Stimulated activated CD4-positive, alpha-beta T cell treated with anti-CD3 and anti-CD28 coated beads, TNF-alpha, amount 100 ng/mL, for 4 hours (primary cell): ENCODE data around the gene HAPLN3.

ENCODE experiments used
- DNase-seq, 3 experiments: peaks; one replicate each; pipeline ENCODE4 v3.0.0-alpha.2; 2020; ENCODE audit warnings: low read depth in 3 of 3

Gene HAPLN3

GRCh38 chr15:88863412-88863811 is 31.9 kb downstream of the HAPLN3 start:
- DNase-seq = no peak

GRCh38 chr15:88860212-88860611 is 35.1 kb downstream of the HAPLN3 start:
- DNase-seq = no peak

GRCh38 chr15:88859550-88859949 is 35.8 kb downstream of the HAPLN3 start:
- DNase-seq = no peak

GRCh38 chr15:88858934-88859333 is 36.4 kb downstream of the HAPLN3 start:
- DNase-seq = no peak

- no peak for DNase-seq
Measured at GRCh38 chr15:88852476-88852875, 42.9 kb downstream of the HAPLN3 start.

GRCh38 chr15:88849376-88850072 is 45.8 kb downstream of the HAPLN3 start:
- no peak for DNase-seq

GRCh38 chr15:88848203-88848602 is 47.1 kb downstream of the HAPLN3 start:
- no peak for DNase-seq

- no peak for DNase-seq
Measured at GRCh38 chr15:88847144-88847543, 48.2 kb downstream of the HAPLN3 start.

- DNase-seq = no peak
Measured at GRCh38 chr15:88845616-88846015, 49.7 kb downstream of the HAPLN3 start.

- DNase-seq = no peak
Measured at GRCh38 chr15:88844749-88845386, 50.5 kb downstream of the HAPLN3 start.

GRCh38 chr15:88843334-88843733 is 52.0 kb downstream of the HAPLN3 start:
- no peak for DNase-seq

- DNase-seq = no peak
Measured at GRCh38 chr15:88842156-88842555, 53.2 kb downstream of the HAPLN3 start.

- DNase-seq = no peak
Measured at GRCh38 chr15:88841236-88841635, 54.1 kb downstream of the HAPLN3 start.

- DNase-seq = no peak
Measured at GRCh38 chr15:88839961-88840360, 55.4 kb downstream of the HAPLN3 start.

- no peak for DNase-seq
Measured at GRCh38 chr15:88839146-88839545, 56.2 kb downstream of the HAPLN3 start.

- no peak for DNase-seq
Measured at GRCh38 chr15:88838667-88839066, 56.7 kb downstream of the HAPLN3 start.

- DNase-seq = no peak
Measured at GRCh38 chr15:88835646-88836045, 59.7 kb downstream of the HAPLN3 start.

GRCh38 chr15:88835119-88835518 is 60.2 kb downstream of the HAPLN3 start:
- DNase-seq = no peak

- no peak for DNase-seq
Measured at GRCh38 chr15:88834211-88834812, 61.0 kb downstream of the HAPLN3 start.

- DNase-seq = no peak
Measured at GRCh38 chr15:88833731-88834100, 61.6 kb downstream of the HAPLN3 start.

- no peak for DNase-seq
Measured at GRCh38 chr15:88832820-88833730, 62.3 kb downstream of the HAPLN3 start.

- DNase-seq = no peak
Measured at GRCh38 chr15:88830016-88830415, 65.3 kb downstream of the HAPLN3 start.
